Measurements from ENCODE around the gene JPT1. TPM values are rescaled to one million over a fixed set of nuclear protein-coding genes. Genes with fewer than 3 reads are reported as not detected.

Gene JPT1
- total RNA-seq, 4 donors from 2014 or later, result 15.1 to 23.4 (median 17.7) TPM

DNA sequence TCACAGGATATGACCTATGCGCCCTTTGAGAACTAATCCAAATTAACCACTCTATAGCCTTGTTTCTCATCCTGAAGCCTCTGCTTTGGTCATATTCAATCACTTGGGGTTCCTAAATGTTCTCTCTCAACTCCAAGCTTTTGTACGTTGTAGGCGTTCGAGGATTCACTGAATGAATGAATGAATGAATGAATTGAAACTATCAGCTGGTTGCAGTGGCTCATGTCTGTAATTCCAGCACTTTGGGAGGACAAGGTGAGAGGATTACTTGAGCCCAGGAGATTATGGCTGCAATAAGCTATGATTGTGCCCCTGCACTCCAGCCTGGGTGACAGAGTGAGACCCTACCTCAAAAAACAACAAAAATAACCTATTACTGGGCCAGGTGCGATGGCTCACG is 34.3 kb upstream of the JPT1 start:
- intact Hi-C loops (cut with DNase I), result no loop called here
- Histone ChIP-seq H3K9me3 (no peaks in the 10 kb centered on the region), H3K36me3 (no peaks in the 10 kb centered on the region), H3K27me3 (no peaks in the 10 kb centered on the region), H3K27ac (no peak overlapping the region), H3K4me1 (no peaks in the 10 kb centered on the region), H3K4me3 (replicated peaks in 1 of 3) (no peak overlapping the region)
- TF ChIP-seq POLR2A (IDR thresholded peaks at IDR 0.05), result no peak
- TF ChIP-seq, protein P1, sequence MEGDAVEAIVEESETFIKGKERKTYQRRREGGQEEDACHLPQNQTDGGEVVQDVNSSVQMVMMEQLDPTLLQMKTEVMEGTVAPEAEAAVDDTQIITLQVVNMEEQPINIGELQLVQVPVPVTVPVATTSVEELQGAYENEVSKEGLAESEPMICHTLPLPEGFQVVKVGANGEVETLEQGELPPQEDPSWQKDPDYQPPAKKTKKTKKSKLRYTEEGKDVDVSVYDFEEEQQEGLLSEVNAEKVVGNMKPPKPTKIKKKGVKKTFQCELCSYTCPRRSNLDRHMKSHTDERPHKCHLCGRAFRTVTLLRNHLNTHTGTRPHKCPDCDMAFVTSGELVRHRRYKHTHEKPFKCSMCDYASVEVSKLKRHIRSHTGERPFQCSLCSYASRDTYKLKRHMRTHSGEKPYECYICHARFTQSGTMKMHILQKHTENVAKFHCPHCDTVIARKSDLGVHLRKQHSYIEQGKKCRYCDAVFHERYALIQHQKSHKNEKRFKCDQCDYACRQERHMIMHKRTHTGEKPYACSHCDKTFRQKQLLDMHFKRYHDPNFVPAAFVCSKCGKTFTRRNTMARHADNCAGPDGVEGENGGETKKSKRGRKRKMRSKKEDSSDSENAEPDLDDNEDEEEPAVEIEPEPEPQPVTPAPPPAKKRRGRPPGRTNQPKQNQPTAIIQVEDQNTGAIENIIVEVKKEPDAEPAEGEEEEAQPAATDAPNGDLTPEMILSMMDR (IDR thresholded peaks at IDR 0.05), result no peak
- no peak for DNase-seq
- WGBS, 2 donors, result 90 to 92% methylated on average over 6 of the region's 6 CpGs

DNA sequence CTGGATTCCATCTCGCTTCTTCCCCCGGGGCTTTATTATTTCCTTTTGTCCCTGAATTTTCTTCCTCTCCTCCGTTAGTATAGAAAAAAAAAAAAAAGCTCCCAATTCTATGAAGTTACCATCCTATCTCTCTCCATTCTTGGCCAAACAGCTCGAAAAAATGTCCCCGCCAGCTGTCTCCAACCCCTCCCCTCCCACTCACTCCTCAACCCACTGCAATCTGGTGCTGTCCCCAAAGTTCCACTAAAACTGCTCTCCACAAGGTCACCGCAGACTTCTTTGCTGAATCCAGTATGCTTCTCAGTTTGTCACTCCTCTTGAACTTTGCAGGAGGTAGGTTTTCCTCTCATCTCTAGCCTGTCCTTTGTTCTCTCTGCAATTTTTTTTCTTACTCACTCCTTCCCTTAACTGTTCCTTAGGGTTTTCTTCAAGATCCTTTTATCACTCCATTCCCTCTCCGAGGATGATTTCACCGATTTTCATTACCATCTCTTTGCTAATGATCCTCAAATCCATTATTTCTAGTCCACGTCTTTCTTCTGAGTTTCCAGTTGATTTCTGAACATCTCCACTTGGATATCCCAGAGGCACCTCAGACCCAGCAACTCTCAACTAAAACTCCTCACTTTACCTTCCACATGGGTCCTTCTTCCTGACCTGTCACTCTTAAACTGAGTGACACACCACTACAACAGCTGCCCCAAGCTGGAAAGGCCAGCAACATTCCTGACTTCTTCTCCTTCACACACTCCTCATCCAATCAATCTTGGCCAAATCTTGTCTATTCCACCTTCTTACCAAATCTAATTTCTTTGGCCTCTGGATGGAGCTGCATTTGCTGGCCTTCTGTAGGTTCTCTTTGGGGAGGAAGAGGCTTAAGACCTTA is 29.9 kb upstream of the JPT1 start:
- Histone ChIP-seq H3K36me3 (peaks cover 0 to under 1% of the 10 kb centered on the region in 2 donors), H3K27ac (no peak overlapping the region), H3K27me3 (no peaks in the 10 kb centered on the region), H3K4me1 (peaks cover 11 to 20% of the 10 kb centered on the region in 2 donors), H3K9me3 (no peaks in the 10 kb centered on the region), H3K4me3 (replicated peaks in 1 of 3) (no peak overlapping the region)
- no peak for DNase-seq
- TF ChIP-seq POLR2A (IDR thresholded peaks at IDR 0.05), result no peak
- TF ChIP-seq, protein P1 (IDR thresholded peaks at IDR 0.05), result no peak
- 96 to 97% methylated on average over 9 of the region's 9 CpGs for WGBS, 2 donors
- intact Hi-C loops (cut with DNase I), result loop anchor here (5.0 kb wide), 1 partner anchor 72 kb away; no protein-coding TSS in a partner anchor

DNA sequence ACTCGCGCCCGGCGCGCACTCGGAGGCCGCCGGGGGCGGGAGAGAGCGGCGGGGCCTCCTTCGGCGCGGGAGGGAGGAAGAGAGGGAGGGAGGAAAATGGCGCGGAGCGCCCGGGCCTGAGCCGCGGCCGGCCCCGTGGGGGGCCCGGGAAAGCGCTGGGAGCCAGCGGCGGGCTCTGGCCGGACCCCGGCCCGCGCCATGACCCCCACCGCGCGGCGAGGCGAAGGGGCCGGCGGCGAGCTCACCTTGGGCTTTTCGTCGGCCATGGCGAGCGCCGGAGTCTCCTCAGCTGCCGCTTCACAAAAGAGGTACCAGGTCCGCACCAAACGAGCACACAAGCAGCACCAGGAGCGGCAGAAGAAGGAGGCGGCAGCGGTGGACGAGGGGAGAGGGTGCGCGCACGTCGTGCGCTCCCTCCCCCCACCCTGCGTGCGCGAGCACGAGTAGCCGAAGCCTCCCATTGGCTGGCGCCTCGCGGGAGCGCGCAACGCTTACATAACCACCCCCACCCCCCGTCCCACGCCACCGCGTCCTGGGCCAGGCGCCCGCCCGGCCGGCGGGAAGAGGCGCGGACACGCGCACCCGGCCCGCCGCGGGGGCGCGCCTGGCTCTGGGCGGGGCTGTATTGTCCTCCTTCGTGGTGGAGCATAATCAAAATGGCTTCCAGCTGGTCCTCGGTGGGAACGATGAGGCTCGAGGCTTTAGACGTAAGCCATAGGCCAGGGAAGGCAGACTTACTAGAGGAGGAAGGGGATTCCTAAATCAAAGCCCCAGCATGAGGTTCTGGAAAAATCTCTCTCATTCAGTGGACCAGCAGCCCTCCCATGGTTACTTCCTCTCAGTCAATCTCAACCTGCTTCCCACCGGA is 28.5 kb upstream of the JPT1 start, which contains the start of gene SUMO2:
Gene SUMO2, minus strand, starts transcription at position 391 of the 868 bp plus-strand sequence. Its CDS starts 125 bp downstream, at position 266.
- TF ChIP-seq, protein P1 (IDR thresholded peaks at IDR 0.05), result peak in 3 of 6 experiments; percentile 32 to 54 (median 44)
- TF ChIP-seq POLR2A (IDR thresholded peaks at IDR 0.05), result peak; percentile 77 to 89
- H3K4me1 ChIP-seq, result peaks cover 11 to 20% of the 10 kb centered on the region in 2 donors
- peak; percentile 94 for DNase-seq
- WGBS, 2 donors, result 4 to 16% methylated on average over 5 to 28 of the region's 92 CpGs
- H3K27ac ChIP-seq, result peak within 1 kb of the TSS; percentile 92 to 98 (median 97)
- no peaks in the 10 kb centered on the region for H3K27me3 ChIP-seq
- no peaks in the 10 kb centered on the region for H3K9me3 ChIP-seq
- H3K4me3 ChIP-seq (replicated peaks in 1 of 3), result peak within 1 kb of the TSS; percentile 54 to 98 (median 95)
- intact Hi-C loops (cut with DNase I), result loop anchor here (5.0 kb wide), 1 partner anchor 71 kb away; no protein-coding TSS in a partner anchor
- peaks cover 0 to 6% of the 10 kb centered on the region in 2 donors for H3K36me3 ChIP-seq

DNA sequence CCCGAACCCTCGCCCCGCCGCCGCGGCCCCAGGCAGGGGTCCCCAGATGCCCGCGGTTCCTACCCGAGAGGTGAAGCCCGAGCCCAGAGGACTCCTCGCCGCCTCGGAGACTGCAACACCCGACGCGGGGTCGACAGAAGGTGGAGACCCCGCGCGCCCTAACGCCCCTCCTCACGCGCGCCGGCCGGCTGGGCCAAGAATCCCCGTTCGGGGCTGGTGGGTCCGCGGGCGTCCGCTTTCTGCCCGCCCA is 27.9 kb upstream of the JPT1 start:
- Histone ChIP-seq H3K36me3 (peaks cover under 1 to 9% of the 10 kb centered on the region in 2 donors), H3K9me3 (no peaks in the 10 kb centered on the region), H3K27me3 (no peaks in the 10 kb centered on the region), H3K4me1 (peaks cover 11 to 20% of the 10 kb centered on the region in 2 donors), H3K27ac (peak overlapping the region; percentile 92 to 98 (median 97)), H3K4me3 (replicated peaks in 1 of 3) (peak overlapping the region; percentile 54 to 98 (median 95))
- intact Hi-C loops (cut with DNase I), result loop anchor here (5.0 kb wide), 1 partner anchor 70 kb away; no protein-coding TSS in a partner anchor
- DNase-seq, result no peak
- 0% methylated on average over 7 of the region's 33 CpGs; no CpG with 5 or more reads in 1 of the 2 donors for WGBS, 2 donors
- TF ChIP-seq, protein P1 (IDR thresholded peaks at IDR 0.05), result no peak
- no peak for TF ChIP-seq POLR2A (IDR thresholded peaks at IDR 0.05)
